GM12891 (cell line): ENCODE results near the gene CELSR3.

Experiments used
- POLR2A ChIP-seq: IDR thresholded peaks from 2 replicates; pipeline ENCODE4 v1.6.1; 2011; ENCODE audit warnings: low read depth, low read length, control low read depth
- POLR2AphosphoS5 ChIP-seq: IDR thresholded peaks from 2 replicates; pipeline ENCODE4 v1.6.1; 2011; ENCODE audit warnings: low read depth, low read length, control low read depth
- SPI1 ChIP-seq: IDR thresholded peaks from 2 replicates; pipeline ENCODE4 v1.6.1; 2011; ENCODE audit warnings: low read depth, low read length, control low read depth
- TAF1 ChIP-seq: IDR thresholded peaks from 2 replicates; pipeline ENCODE4 v1.6.1; 2011; ENCODE audit warnings: low read depth, low read length, control low read depth

DNA sequence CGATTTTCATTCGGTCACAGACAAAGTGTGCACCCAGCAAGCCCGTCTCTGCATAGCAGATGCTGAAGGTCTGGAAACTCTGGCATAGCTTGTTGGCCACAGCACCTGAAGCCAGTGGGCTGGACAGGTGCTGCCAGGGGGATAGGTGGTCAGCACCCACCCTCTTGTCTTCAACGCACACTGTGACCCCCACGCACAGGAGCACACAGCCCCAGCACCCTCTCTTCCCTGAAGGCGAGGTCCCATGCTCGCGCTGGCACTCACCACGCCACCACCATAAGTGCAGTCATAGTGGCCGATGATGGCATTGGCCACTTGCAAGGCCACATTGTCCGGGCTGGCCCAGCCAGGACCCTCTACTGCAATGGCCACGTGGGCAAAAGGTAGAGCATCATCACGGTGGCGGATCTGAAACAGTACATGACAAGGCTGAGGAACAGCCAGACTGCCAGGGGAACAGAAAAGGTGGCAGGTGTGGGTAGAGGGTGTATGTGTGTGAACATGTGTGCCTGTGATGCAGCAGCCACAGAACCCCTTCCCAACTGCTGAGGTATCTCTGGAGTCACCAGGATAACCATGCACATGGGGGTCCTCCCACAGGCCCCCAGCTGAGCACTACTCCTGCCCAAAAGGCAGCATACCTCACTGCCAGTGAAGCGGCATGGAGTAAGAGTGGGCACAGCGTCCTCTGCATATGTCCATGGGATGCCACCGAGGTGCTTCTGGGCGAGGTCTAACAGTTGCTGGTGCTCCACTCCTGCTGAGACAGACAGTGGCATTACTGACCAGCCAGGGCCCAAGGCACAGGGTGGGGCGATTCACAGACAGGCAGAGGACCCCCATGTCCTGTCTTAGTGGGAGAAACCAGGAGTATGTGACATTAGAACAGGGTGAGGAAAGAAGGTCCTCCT lies 61.7 kb downstream of the CELSR3 start:
- TF ChIP-seq TAF1, result no peak
- TF ChIP-seq SPI1, result no peak
- TF ChIP-seq POLR2AphosphoS5, result no peak
- TF ChIP-seq POLR2A, result no peak
